HepG2 (cell line): ENCODE measurements around the gene CYP4F8. TPM values are rescaled to one million over a fixed set of nuclear protein-coding genes. Genes with fewer than 3 reads are reported as not detected.

Experiments
- ATAC-seq: fragments of 200-7000 bp; cut with Tn5 transposase; 3 replicates; pipeline ENCODE4 v1.9.1; 2020; ENCODE audit warnings: mild to moderate bottlenecking, moderate library complexity
- BruUV-seq: library from RNA; stranded (reverse); fragments of 400-500 nt; replicated peaks from 2 replicates; lab custom pipeline; 2021; lab: Mats Ljungman, UMichigan
- CTCF ChIA-PET: fragments of 300-600 bp; formaldehyde crosslinking; extraction: SDS; loops from one replicate; lab custom pipeline; 2021; ENCODE audit warnings: low total read pairs, inconsistent platforms, low intra/inter-chr PET ratio; lab: Yijun Ruan, JAX
- POLR2A ChIA-PET: fragments of 350-600 bp; sonication (Branson Sonifier 250); formaldehyde crosslinking; loops from one replicate; lab custom pipeline; 2020; ENCODE audit warnings: antibody characterized with exemption, inconsistent platforms; lab: Yijun Ruan, JAX
- DNase-seq: peaks from one replicate; pipeline ENCODE4 v3.0.0-alpha.2; 2015; ENCODE audit warnings: low spot score
- FAIRE-seq: peaks from 3 replicates; lab custom pipeline; 2011; peaks lifted over from hg19 to GRCh38; lab: Jason Lieb, UNC
- H2AFZ ChIP-seq: one replicate; pipeline ENCODE4 v1.6.1; 2011; ENCODE audit warnings: low read length, inconsistent platforms
- H3K27ac ChIP-seq: fragments of 300-600 bp; 3 replicates; pipeline ENCODE4 v1.8.0; 2011; ENCODE audit warnings: mixed run types, mild to moderate bottlenecking, mixed read lengths, low read length, inconsistent platforms; ENCODE audit not compliant: insufficient read depth; ENCODE audit errors: extremely low read length
- H3K27me3 ChIP-seq, 2 experiments: fragments of 200-600 bp in 1 of 2; 2 replicates in 1 of 2; 3 replicates in 1 of 2; pipeline versions ENCODE4 v1.6.0 to v1.8.0; 2011; ENCODE audit warnings: low read length in 2 of 2, mild to moderate bottlenecking in 2 of 2, moderate library complexity in 2 of 2, inconsistent platforms in 1 of 2; ENCODE audit not compliant: insufficient read depth in 2 of 2, control insufficient read depth in 1 of 2
- H3K36me3 ChIP-seq, 2 experiments: fragments of 200-600 bp in 1 of 2; replicated peaks in 1 of 2; 2 replicates in 1 of 2; 3 replicates in 1 of 2; pipeline versions ENCODE4 v1.5.1 to v1.8.0; 2011; ENCODE audit warnings: low read length in 2 of 2, inconsistent platforms in 1 of 2; ENCODE audit not compliant: insufficient read depth in 2 of 2, control insufficient read depth in 1 of 2
- H3K4me1 ChIP-seq: 2 replicates; pipeline ENCODE4 v1.5.1; 2012; ENCODE audit warnings: low read length, inconsistent platforms; ENCODE audit not compliant: insufficient read depth
- H3K4me2 ChIP-seq: 2 replicates; pipeline ENCODE4 v1.6.0; 2011; ENCODE audit warnings: low read depth, low read length, inconsistent platforms
- H3K4me3 ChIP-seq, 3 experiments: fragments of 200-600 bp in 1 of 3; sonication (generic), shearing (Covaris generic) in 1 of 3; replicated peaks in 1 of 3; 2 replicates each; pipeline ENCODE4 v1.5.1; 2011 to 2016; ENCODE audit warnings: low read length in 3 of 3, inconsistent platforms in 2 of 3, low read depth in 2 of 3, mild to moderate bottlenecking in 2 of 3, control low read depth in 1 of 3, mixed read lengths in 1 of 3; ENCODE audit not compliant: insufficient read depth in 1 of 3
- H3K79me2 ChIP-seq: one replicate; pipeline ENCODE4 v1.6.1; 2011; ENCODE audit warnings: low read length, inconsistent platforms; ENCODE audit not compliant: insufficient read depth
- H3K9ac ChIP-seq: 2 replicates; pipeline ENCODE4 v1.6.0; 2011; ENCODE audit warnings: mild to moderate bottlenecking, low read depth, low read length, inconsistent platforms; ENCODE audit not compliant: insufficient read depth
- H3K9me3 ChIP-seq: 2 replicates; pipeline ENCODE4 v1.5.1; 2012; ENCODE audit warnings: mild to moderate bottlenecking, low read length
- H4K20me1 ChIP-seq: 2 replicates; pipeline ENCODE4 v1.6.0; 2011; ENCODE audit warnings: inconsistent platforms, mild to moderate bottlenecking, low read length, moderate library complexity; ENCODE audit not compliant: insufficient read depth
- ZNF235 ChIP-seq: sonication (generic); formaldehyde crosslinking; IDR thresholded peaks from 2 replicates; pipeline ENCODE4 v1.8.1; 2023; ENCODE audit warnings: mild to moderate bottlenecking, missing genetic modification reagents, borderline replicate concordance
- WGBS: methylation state at CpG from one replicate; pipeline ENCODE4 v1.1.6; 2017; ENCODE audit warnings: low lambda C conversion rate; 5-methylcytosine and 5-hydroxymethylcytosine counted together
- in situ Hi-C: cut with HindIII; loops from 2 replicates; pipeline ENCODE4 v1.10.0; 2017; ENCODE audit warnings: low pct_unique_long_range_greater_than_20kb; ENCODE audit not compliant: extremely low pct_ligation_motif_present
- intact Hi-C: fragments of 100-400 bp; cut with micrococcal nuclease; formaldehyde crosslinking; loops from one replicate; pipeline ENCODE4 v1.10.0; 2022; ENCODE audit not compliant: unreplicated experiment
- polyA plus RNA-seq, 8 experiments: library from polyadenylated mRNA; depleted of rRNA in 3 of 8; stranded (reverse) in 7 of 8; unstranded in 1 of 8; fragments of >200 nt; fragmentation: Illumina TruSeq in 4 of 8; extraction: Trizol in 4 of 8; gene quantifications; 2 replicates each; pipeline versions ENCODE4 v1.2.1 to v1.2.3, GENCODE V29; 2011 to 2016; ENCODE audit warnings: low read depth in 4 of 8, missing spikeins in 1 of 8, mixed read lengths in 1 of 8; ENCODE audit not compliant: insufficient read depth in 1 of 8
- total RNA-seq, 5 experiments: library from RNA; depleted of rRNA; stranded (reverse); fragments of >200 nt; fragmentation: Illumina TruSeq; extraction: Trizol; gene quantifications; 2 replicates each; pipeline ENCODE4 v1.2.3, GENCODE V29; 2016; ENCODE audit warnings: low read depth in 1 of 5
- TF ChIP-seq, protein P1 (sequence below): sonication (generic); formaldehyde crosslinking; IDR thresholded peaks from 2 replicates; pipeline ENCODE4 v1.4.0; 2020; ENCODE audit warnings: missing genetic modification reagents, mild to moderate bottlenecking, borderline replicate concordance
- TF ChIP-seq, protein P2 (sequence below): IDR thresholded peaks from 2 replicates; pipeline ENCODE4 v1.6.1; 2016; ENCODE audit warnings: low read depth
- TF ChIP-seq, protein P3 (sequence below): sonication (generic); formaldehyde crosslinking; IDR thresholded peaks from 2 replicates; pipeline ENCODE4 v1.8.1; 2023; ENCODE audit warnings: mild to moderate bottlenecking, missing genetic modification reagents

CYP4F8 gene
- total and polyA plus RNA-seq, 2 of the 13 experiments (the other 11 are each of a cell fraction or from before 2014, with no cell fraction given): not detected

DNA sequence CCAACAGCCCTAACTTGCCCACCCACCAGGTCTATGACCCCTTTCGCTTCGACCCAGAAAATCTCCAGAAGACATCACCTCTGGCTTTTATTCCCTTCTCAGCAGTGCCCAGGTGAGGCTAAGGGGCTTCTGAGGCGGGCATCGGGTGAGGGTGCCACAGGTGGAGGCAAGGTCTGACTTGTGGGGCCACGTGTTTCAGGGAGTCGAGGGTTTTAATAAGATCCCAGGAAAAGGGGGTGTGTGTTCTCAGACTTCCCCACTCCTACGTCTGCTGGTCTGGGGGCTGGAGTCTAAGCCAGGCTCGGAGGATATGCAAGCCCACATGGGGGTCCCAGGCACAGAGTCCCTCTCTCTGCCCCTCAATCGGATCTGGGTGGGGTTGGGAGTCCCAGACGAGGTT lies 30.9 kb upstream of the CYP4F8 start:
- Histone ChIP-seq H3K9ac (no peak overlapping the region; the same call in 1 of the 2 replicates), H3K27me3 (no peaks in the 10 kb centered on the region), H3K9me3 (no peaks in the 10 kb centered on the region), H3K4me1 (peaks cover 6% of the 10 kb centered on the region), H4K20me1 (no peaks in the 10 kb centered on the region), H3K36me3 (no peaks in the 10 kb centered on the region), H3K4me3 (peak overlapping the region in 2 of 3 experiments; percentile 30 to 58; a peak in 3 of 6 replicates), H2AFZ (no peak overlapping the region), H3K27ac (no peak overlapping the region), H3K4me2 (peak overlapping the region; percentile 71), H3K79me2 (no peaks in the 10 kb centered on the region)
- ChIA-PET CTCF (interaction anchor here (1.3 to 1.8 kb wide), 2 partner anchors 176 to 599 kb away, joined by 4 to 5 read pairs; no protein-coding TSS in a partner anchor), POLR2A (no interaction called here)
- in situ Hi-C loops: no loop called here
- no TSS peak for BruUV-seq
- ATAC-seq (peak; percentile 18; the same call in 2 of the 3 replicates), DNase-seq (no peak), FAIRE-seq (no peak)
- WGBS: 57% methylated on average over 7 of the region's 10 CpGs
- TF ChIP-seq, protein P1, sequence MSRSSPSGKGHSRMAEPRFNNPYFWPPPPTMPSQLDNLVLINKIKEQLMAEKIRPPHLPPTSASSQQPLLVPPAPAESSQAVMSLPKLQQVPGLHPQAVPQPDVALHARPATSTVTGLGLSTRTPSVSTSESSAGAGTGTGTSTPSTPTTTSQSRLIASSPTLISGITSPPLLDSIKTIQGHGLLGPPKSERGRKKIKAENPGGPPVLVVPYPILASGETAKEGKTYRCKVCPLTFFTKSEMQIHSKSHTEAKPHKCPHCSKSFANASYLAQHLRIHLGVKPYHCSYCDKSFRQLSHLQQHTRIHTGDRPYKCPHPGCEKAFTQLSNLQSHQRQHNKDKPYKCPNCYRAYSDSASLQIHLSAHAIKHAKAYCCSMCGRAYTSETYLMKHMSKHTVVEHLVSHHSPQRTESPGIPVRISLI (CRISPR knock-in tag): no peak
- TF ChIP-seq ZNF235 (CRISPR knock-in tag): 0 out of 2 replicates have a peak, but pooled peaks have one; percentile 2
- TF ChIP-seq, protein P2, sequence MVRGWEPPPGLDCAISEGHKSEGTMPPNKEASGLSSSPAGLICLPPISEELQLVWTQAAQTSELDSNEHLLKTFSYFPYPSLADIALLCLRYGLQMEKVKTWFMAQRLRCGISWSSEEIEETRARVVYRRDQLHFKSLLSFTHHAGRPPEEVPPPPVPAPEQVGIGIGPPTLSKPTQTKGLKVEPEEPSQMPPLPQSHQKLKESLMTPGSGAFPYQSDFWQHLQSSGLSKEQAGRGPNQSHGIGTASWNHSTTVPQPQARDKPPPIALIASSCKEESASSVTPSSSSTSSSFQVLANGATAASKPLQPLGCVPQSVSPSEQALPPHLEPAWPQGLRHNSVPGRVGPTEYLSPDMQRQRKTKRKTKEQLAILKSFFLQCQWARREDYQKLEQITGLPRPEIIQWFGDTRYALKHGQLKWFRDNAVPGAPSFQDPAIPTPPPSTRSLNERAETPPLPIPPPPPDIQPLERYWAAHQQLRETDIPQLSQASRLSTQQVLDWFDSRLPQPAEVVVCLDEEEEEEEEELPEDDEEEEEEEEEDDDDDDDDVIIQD (CRISPR knock-in tag): no peak
- TF ChIP-seq, protein P3, sequence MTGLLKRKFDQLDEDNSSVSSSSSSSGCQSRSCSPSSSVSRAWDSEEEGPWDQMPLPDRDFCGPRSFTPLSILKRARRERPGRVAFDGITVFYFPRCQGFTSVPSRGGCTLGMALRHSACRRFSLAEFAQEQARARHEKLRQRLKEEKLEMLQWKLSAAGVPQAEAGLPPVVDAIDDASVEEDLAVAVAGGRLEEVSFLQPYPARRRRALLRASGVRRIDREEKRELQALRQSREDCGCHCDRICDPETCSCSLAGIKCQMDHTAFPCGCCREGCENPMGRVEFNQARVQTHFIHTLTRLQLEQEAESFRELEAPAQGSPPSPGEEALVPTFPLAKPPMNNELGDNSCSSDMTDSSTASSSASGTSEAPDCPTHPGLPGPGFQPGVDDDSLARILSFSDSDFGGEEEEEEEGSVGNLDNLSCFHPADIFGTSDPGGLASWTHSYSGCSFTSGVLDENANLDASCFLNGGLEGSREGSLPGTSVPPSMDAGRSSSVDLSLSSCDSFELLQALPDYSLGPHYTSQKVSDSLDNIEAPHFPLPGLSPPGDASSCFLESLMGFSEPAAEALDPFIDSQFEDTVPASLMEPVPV (CRISPR knock-in tag): 0 out of 2 replicates have a peak, but pooled peaks have one; percentile 45
- intact Hi-C loops: no loop called here
